ENCODE data around the gene DYSF.

Gene DYSF

DNA sequence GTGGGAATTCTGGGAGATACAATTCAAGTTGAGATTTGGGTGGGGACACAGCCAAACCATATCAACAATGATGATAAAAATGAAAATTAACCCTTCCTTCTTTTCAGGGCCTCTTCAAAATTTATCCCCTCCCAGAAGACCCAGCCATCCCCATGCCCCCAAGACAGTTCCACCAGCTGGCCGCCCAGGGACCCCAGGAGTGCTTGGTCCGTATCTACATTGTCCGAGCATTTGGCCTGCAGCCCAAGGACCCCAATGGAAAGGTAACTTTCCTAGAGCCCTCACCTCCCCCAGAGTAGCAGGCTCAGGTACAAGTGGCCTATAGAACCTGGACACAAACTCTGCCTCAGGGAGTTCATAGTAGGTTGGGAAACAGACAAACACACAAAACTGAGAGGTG lies 205.4 kb downstream of the DYSF start:
- Mint-ChIP-seq H3K4me1 (ENCODE audit: low read depth) (no peaks in the 10 kb centered on the region), H3K36me3 (ENCODE audit: low read depth) (peaks cover 6% of the 10 kb centered on the region), H3K27ac (no peak overlapping the region), H3K4me3 (no peak overlapping the region), H3K27me3 (no peaks in the 10 kb centered on the region), H3K9me3 (peaks cover 17% of the 10 kb centered on the region)

DNA sequence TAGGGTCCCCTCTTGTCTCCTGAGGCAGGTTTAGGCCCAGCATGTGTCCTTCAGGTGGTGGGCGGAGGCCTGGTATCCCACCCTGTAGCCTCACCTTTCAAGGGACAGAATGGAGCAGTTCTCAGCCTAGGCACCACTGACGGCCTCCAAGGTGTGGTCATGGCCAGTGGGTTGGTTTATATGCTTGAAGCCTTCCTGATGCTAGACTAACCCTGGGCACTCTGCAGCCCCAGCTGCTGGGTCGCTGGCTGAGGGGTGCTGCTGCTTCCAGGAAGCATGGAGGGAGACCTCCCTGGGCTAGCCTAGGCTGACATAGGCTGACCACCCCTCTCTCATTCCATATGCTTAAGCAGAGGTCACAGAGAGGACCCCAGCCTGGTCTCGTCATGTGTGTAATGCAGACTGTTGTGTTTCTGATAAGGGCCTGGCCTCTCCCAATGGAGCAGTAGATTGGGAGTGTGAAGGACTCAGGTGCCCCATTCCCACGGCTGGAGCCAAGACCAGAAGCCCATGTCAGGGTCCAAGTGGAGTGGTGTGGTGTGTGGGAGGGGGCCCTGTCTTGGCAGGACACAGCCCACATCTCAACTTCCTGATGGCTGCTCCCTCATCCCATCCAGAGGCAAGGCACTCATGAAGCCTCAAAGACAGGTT lies 206.6 kb downstream of the DYSF start:
- H3K4me3 Mint-ChIP-seq, result no peak overlapping the region
- H3K27me3 Mint-ChIP-seq, result no peaks in the 10 kb centered on the region
- peaks cover 17% of the 10 kb centered on the region for H3K9me3 Mint-ChIP-seq
- peaks cover 6% of the 10 kb centered on the region for H3K36me3 Mint-ChIP-seq (ENCODE audit: low read depth)
- no peaks in the 10 kb centered on the region for H3K4me1 Mint-ChIP-seq (ENCODE audit: low read depth)
- no peak overlapping the region for H3K27ac Mint-ChIP-seq

DNA sequence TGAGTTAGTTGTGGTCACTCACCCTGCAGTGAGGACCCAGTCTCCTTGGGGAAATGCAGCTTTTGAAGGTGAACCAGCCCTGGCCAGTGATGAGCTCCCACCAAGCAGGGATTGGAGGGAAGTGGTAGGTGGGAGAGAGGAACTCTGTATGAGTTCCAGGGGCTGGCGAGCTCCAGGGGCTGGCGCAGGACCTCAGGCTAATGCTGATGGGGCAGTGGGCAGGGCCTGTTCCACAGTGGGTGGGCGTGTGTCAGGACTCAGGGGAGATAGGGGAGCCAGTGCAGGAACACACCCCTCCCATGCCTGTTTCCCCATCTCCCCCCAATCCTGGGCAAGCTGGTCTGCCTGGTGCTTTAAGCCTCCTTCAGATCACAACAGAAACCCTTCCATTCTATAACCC lies 208.4 kb downstream of the DYSF start:
- H3K4me1 Mint-ChIP-seq (ENCODE audit: low read depth), result no peaks in the 10 kb centered on the region
- H3K27ac Mint-ChIP-seq, result no peak overlapping the region
- H3K9me3 Mint-ChIP-seq, result peaks cover 12% of the 10 kb centered on the region
- peaks cover 6% of the 10 kb centered on the region for H3K36me3 Mint-ChIP-seq (ENCODE audit: low read depth)
- H3K27me3 Mint-ChIP-seq, result peaks cover 2% of the 10 kb centered on the region
- no peak overlapping the region for H3K4me3 Mint-ChIP-seq

DNA sequence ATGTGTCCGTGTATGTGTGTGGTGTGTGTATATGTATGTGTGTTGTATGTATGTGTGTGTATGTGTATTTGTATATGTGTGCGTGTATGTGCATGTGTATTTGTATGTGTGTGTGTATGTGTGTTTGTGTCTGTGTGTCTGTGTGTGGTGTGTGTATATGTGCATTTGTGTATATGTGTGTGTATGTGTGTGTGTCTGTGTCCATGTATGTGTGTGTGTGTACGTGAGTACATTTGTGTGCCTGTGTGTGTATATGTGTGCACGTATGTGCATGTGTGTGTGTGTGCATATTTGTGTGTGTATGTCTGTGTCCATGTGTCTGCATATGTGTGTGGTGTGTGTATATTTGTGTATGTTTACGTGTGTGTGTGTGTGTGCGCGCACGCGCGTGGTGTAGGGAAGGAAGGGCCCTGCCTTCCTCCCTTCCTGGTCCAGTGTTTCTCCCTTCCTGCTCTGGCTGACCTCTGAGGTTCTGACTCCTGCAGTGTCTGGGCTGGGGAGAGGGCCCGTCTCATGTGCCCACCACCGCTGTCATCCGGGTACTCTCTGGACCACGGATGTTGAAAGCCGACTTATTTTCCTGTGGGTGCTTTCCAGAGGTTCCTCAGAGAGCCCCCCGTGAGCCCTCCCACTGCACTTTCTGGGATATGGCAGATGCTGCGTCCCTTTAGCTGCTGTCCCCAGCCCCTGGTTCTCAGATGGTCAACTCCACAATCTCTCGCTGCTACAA lies 209.5 kb downstream of the DYSF start:
- H3K36me3 Mint-ChIP-seq (ENCODE audit: low read depth), result peaks cover 6% of the 10 kb centered on the region
- H3K27me3 Mint-ChIP-seq, result peaks cover 4% of the 10 kb centered on the region
- no peak overlapping the region for H3K27ac Mint-ChIP-seq
- no peaks in the 10 kb centered on the region for H3K4me1 Mint-ChIP-seq (ENCODE audit: low read depth)
- no peak overlapping the region for H3K4me3 Mint-ChIP-seq
- H3K9me3 Mint-ChIP-seq, result peaks cover 12% of the 10 kb centered on the region

DNA sequence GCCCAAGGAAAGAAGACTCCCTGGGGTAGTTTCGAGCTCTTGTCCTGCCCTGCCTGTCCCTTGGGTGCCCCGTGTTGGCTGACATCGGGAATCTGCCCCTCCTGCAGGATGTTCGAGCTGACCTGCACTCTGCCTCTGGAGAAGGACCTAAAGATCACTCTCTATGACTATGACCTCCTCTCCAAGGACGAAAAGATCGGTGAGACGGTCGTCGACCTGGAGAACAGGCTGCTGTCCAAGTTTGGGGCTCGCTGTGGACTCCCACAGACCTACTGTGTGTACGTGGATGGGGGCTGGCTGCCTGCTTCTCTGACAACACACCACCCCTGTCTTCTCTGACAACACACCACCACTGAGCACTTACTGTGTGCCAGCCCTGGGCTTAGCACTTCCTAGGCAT lies 210.8 kb downstream of the DYSF start:
- Mint-ChIP-seq H3K27me3 (peaks cover 4% of the 10 kb centered on the region), H3K9me3 (peaks cover 1% of the 10 kb centered on the region), H3K4me1 (ENCODE audit: low read depth) (no peaks in the 10 kb centered on the region), H3K27ac (no peak overlapping the region), H3K36me3 (ENCODE audit: low read depth) (no peaks in the 10 kb centered on the region), H3K4me3 (no peak overlapping the region)

DNA sequence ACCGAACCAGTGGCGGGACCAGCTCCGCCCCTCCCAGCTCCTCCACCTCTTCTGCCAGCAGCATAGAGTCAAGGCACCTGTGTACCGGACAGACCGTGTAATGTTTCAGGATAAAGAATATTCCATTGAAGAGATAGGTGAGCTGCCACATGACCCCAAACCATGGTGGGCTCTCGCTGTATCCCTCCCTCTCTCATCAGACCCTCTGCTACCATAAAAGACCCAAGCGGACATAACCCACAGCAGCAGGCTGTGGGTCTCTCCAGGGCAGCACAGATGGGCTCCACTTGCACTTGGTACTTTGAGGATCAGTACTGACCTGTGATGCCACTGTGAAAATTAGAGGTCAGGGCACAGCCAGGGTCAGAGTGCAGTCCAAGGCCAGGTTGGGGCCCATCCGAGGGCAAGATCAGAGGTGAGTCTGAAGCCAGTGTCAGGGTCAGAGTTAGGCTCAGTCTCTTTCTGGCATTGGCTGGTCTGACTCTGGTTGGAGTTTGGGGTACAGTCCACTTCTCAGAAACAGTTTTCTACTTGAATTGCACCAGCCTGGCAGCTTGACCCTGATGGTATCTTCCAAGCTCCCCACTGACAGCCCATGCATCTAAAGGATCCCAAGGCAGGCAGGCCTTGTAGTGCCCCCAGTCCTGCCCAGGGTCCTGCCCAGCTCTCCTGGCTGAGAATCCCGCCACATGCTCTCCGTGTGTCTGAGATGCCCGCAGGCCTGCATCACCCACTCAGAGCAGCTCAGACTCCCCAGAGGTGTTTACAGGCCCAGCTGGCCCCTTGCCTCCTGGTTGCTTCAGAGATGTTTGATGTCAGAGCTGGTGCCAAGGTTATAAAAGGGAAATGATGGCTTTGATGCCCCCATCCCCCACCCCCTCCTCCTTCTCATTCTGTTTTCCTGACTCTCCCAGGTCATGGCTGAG lies 212.1 kb downstream of the DYSF start:
- H3K4me1 Mint-ChIP-seq (ENCODE audit: low read depth), result no peaks in the 10 kb centered on the region
- no peaks in the 10 kb centered on the region for H3K9me3 Mint-ChIP-seq
- H3K27ac Mint-ChIP-seq, result no peak overlapping the region
- peaks cover 4% of the 10 kb centered on the region for H3K27me3 Mint-ChIP-seq
- no peak overlapping the region for H3K4me3 Mint-ChIP-seq
- H3K36me3 Mint-ChIP-seq (ENCODE audit: low read depth), result no peaks in the 10 kb centered on the region

DNA sequence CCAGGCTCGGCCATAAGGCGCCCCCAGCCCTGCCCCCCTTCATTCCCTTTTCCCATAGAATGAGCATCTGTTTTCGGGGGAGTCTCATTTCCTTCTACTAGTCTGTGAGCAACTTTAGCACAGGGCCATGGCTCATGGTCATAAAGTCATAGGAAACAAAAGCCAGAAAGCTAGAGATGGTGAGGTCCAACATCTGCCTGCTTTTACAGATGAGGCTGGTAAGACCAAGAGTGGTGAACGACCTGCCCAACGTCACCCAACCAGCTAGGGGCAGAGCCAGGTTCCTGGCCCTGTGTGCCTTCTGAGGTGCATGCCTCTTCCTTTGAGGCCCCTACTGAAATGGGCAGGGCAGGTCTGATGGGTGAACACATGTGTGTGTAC lies 212.7 kb downstream of the DYSF start:
- Mint-ChIP-seq H3K4me1 (ENCODE audit: low read depth) (no peaks in the 10 kb centered on the region), H3K36me3 (ENCODE audit: low read depth) (no peaks in the 10 kb centered on the region), H3K4me3 (no peak overlapping the region), H3K27me3 (peaks cover 4% of the 10 kb centered on the region), H3K27ac (no peak overlapping the region), H3K9me3 (no peaks in the 10 kb centered on the region)

DNA sequence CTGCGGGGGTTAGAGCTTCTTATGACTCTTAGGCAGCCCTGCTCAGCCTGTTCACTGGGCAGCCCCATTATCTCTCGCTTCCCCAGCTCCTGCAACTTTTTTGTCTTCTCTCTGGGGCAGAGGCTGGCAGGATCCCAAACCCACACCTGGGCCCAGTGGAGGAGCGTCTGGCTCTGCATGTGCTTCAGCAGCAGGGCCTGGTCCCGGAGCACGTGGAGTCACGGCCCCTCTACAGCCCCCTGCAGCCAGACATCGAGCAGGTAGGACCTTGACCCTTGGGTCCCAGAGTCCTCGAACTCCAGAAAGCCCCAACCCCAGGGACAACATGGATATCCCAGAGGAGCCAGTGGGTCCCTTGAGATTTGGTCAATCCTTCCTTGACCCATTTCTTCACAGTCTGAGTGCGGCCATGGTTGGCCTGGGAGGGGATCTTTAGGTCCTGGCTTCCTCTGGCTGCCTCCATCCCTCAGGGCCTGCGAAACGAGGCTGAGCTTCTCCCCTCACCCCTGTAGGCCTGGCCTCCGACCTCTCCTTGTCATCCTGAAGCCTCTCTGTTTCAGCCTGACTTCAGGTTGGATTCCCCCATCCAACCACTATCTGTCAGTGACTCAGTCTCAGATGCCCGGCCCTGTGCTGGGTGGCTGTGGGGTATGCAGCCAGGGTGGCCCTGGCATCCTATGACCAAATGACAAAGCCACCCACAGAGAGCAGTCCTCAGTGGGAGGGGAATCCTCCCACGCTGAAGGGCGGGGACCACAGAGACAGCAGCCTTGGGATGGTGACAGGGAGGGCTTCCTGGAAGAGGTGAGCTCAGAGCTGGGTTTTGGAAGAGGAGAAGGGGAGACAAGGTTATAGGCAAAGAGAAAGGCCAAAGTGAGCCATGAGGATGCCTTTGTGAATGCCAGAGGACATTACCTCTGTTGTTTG lies 214.2 kb downstream of the DYSF start:
- Mint-ChIP-seq H3K36me3 (ENCODE audit: low read depth) (no peaks in the 10 kb centered on the region), H3K4me3 (no peak overlapping the region), H3K9me3 (no peaks in the 10 kb centered on the region), H3K27ac (no peak overlapping the region), H3K27me3 (peaks cover 4% of the 10 kb centered on the region), H3K4me1 (ENCODE audit: low read depth) (no peaks in the 10 kb centered on the region)

DNA sequence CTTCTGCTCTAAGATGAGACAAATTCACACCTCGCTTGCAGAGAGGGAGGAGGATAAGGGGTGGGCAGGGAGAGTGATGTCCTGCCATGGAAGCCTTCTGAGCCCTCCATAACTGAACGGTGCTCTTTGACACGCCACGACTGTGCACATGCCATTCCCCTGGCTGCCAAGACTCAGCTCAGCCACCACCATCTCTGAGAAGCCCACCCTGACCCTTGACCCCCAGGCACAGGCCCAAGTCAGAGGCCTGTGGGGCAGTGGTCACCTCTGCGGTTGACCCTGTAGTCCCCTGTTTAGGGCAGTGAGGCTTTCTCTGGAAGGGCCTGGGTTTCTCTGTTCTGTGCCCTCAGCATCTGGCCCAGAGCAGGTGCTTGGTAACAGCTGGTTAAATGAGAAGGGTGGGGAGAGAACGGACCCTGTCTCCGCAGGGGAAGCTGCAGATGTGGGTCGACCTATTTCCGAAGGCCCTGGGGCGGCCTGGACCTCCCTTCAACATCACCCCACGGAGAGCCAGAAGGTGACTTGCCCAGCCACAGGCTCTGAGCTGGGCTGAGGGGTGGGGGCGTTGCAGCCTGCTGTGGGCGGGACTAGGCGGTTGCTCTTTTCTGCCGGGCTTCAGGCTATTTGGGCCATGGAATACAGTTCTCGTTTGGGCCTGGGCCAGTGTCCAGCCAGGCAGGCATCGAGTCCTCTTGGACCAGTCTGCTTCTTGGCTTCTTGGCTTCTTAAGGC lies 215.1 kb downstream of the DYSF start:
- Mint-ChIP-seq H3K36me3 (ENCODE audit: low read depth) (no peaks in the 10 kb centered on the region), H3K27ac (no peak overlapping the region), H3K9me3 (no peaks in the 10 kb centered on the region), H3K27me3 (peaks cover 4% of the 10 kb centered on the region), H3K4me3 (no peak overlapping the region), H3K4me1 (ENCODE audit: low read depth) (no peaks in the 10 kb centered on the region)

DNA sequence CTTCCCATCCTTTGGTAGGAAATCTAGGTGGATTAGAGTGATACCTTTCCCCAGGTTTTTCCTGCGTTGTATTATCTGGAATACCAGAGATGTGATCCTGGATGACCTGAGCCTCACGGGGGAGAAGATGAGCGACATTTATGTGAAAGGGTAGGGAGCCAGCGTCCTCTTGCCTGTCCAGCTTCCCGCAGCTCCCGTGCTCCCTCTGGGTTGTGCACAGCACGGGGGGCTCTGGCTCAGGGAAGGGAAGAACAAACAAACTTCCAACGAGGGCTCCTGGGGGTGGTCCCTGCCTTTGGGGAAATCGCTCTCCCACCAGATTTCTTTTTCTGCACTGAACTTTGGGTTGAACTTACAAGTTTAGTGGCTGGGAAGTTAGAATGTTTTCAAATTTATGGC lies 215.7 kb downstream of the DYSF start:
- no peaks in the 10 kb centered on the region for H3K9me3 Mint-ChIP-seq
- H3K4me1 Mint-ChIP-seq (ENCODE audit: low read depth), result no peaks in the 10 kb centered on the region
- peaks cover 4% of the 10 kb centered on the region for H3K27me3 Mint-ChIP-seq
- H3K27ac Mint-ChIP-seq, result no peak overlapping the region
- H3K4me3 Mint-ChIP-seq, result no peak overlapping the region
- no peaks in the 10 kb centered on the region for H3K36me3 Mint-ChIP-seq (ENCODE audit: low read depth)

DNA sequence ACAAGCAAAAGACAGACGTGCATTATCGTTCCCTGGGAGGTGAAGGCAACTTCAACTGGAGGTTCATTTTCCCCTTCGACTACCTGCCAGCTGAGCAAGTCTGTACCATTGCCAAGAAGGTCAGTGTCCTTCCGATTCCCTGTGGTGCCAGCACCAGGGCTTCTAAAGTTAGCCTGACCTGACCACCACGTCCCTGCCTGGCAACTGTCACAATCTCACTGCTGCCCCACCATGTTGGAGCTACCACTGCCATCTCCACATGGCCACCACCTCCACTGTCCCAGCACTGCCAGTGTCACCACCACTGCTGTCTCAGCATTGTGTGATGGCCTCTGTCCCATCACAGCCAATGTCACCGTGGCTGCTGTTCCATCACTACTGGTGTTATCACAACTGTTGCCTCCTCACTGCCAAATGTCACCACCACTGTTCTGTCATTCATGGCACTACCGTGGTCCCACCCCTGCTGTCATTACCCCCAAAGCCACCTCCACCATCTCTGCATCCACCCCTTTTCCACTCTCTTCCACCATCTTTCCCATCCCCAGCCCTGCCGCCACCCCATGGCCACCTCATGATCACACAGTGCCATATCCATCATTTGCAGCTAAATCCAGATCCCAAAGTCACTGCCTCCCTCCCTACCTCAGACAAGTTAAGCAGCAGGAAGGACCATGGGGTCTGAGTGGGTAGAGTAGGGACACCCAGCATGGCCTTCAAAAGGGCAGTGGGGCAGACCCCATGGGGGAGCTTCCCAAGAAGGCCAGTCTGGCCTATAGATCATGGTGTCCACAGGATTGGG lies 216.5 kb downstream of the DYSF start:
- Mint-ChIP-seq H3K27me3 (peaks cover 4% of the 10 kb centered on the region), H3K4me3 (no peak overlapping the region), H3K4me1 (ENCODE audit: low read depth) (no peaks in the 10 kb centered on the region), H3K9me3 (no peaks in the 10 kb centered on the region), H3K27ac (no peak overlapping the region), H3K36me3 (ENCODE audit: low read depth) (no peaks in the 10 kb centered on the region)

DNA sequence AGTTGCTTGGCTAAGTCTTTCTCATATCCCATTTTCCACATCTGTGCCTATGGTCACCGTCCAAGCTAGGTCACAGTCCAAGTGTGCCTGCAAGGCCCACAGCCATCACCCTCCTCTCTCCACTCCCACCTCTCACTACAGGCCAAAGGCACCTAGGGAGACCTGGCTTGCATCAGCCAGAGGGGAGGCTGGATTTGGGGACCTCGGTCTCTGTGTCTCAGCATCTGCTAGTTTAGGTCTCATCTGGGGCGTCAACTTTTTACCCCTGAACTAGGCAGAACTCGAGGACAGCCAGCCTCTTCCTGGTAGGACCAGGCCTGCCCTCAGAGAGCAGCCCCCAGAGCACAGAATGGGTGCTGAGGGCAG lies 217.1 kb downstream of the DYSF start:
- H3K27ac Mint-ChIP-seq, result no peak overlapping the region
- H3K4me3 Mint-ChIP-seq, result no peak overlapping the region
- H3K27me3 Mint-ChIP-seq, result peaks cover 4% of the 10 kb centered on the region
- no peaks in the 10 kb centered on the region for H3K9me3 Mint-ChIP-seq
- no peaks in the 10 kb centered on the region for H3K4me1 Mint-ChIP-seq (ENCODE audit: low read depth)
- H3K36me3 Mint-ChIP-seq (ENCODE audit: low read depth), result no peaks in the 10 kb centered on the region

DNA sequence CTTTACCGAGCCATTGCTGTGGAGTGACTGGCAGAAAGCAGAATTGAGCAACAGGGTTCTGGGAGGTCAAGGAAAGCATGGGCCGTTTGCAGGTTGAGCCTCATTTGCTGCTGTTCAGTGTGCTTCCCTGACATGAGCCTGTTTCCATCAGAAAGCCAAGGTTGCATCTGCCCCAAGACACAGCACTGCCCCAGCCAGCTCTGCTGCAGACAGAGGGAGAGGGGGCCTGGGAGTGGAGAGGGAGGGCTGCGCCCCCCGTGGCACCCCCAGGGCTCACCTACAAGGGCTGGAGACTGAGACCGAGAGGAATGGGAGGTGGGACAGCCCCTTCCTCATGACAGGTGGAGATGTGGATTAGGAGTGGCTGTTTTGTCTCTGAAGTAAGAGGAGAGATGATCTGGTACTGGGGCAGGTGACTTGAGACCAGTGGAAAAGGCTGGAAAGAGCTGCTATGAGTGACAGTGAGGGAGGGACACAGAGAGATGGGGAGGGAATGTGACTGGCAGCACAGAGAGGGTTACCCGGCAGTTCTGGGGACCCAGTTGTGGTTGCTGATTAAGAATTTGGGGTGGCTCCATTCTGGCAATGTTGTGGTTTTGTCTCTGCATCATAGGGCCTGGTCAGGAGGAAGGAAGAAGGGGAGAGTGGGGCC lies 218.0 kb downstream of the DYSF start:
- Mint-ChIP-seq H3K27ac (no peak overlapping the region), H3K27me3 (peaks cover 4% of the 10 kb centered on the region), H3K4me3 (no peak overlapping the region), H3K4me1 (ENCODE audit: low read depth) (no peaks in the 10 kb centered on the region), H3K36me3 (ENCODE audit: low read depth) (no peaks in the 10 kb centered on the region), H3K9me3 (no peaks in the 10 kb centered on the region)
